NB4 (cell line): ENCODE data around the gene SLC25A38.

Experiments used
- DNase-seq: peaks from one replicate; pipeline ENCODE4 v3.0.0; 2010; ENCODE audit warnings: low read depth
- H3K4me3 ChIP-seq: one replicate; pipeline ENCODE4 v1.5.1; 2011; ENCODE audit warnings: mild to moderate bottlenecking, low read depth, low read length, moderate library complexity
- MYC ChIP-seq: IDR thresholded peaks from 2 replicates; pipeline ENCODE4 v1.6.1; 2011; ENCODE audit warnings: low read depth, low read length
- POLR2A ChIP-seq: IDR thresholded peaks from 2 replicates; pipeline ENCODE4 v1.6.1; 2011; ENCODE audit warnings: mild to moderate bottlenecking; ENCODE audit not compliant: insufficient read length; ENCODE audit errors: extremely low read depth
- TF ChIP-seq, protein P1 (sequence below): IDR thresholded peaks from one replicate; pipeline ENCODE4 v1.5.1; 2012; ENCODE audit warnings: low read depth, low read length
- TF ChIP-seq, protein P2 (sequence below): IDR thresholded peaks from 2 replicates; pipeline ENCODE4 v1.6.1; 2011; ENCODE audit warnings: low read depth, low read length

The SLC25A38 gene

DNA sequence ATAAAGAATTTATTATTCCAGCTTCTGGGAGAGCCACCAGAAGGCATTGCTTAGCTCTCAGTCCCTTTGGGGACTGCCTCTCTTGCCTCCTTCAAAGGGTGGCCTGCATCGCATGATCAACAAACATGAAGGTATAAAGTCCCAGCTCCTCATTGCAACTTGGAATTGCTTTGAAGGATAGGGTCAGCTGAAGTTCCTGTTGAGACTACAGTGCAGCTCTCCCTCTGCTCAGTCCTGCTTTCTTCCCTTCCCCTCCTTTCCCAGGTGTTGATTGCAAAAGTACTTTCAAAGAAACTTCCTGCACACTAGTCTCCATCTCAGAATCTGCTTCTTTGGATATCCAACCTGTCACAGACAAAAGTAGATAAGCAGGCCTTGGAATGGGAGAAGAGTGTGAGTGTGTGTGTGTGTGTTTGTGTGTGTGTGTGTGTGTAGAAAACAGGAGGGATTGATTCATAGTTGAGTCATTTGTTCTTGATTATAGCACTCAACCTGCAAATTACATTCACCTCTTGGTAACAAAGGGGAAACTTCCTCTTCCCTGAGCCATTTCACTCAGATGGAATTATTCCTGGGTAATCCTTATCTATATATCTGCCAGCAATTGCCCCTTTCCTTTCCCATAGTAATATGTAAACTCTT lies 40.0 kb upstream of the SLC25A38 start:
- H3K4me3 ChIP-seq: no peak overlapping the region

DNA sequence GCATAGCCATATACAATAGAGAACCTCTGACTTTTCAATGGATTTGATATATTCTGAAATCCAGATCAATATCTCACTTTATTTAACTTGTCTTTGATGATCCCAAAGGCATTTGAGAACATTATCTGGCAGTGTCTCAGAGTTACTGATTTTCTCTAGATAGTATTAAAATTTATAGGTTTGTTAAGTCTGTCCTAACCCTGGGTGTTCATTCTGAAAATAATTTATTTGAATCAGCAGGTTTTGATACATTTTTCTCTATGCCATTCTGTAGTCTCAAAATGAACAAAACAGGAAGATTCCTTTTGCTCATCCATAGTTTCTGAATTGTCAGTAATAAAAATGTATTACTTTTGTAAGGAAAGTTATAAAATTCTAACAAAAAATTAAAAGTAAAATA lies 39.4 kb upstream of the SLC25A38 start:
- no peak for DNase-seq
- TF ChIP-seq, protein P1, sequence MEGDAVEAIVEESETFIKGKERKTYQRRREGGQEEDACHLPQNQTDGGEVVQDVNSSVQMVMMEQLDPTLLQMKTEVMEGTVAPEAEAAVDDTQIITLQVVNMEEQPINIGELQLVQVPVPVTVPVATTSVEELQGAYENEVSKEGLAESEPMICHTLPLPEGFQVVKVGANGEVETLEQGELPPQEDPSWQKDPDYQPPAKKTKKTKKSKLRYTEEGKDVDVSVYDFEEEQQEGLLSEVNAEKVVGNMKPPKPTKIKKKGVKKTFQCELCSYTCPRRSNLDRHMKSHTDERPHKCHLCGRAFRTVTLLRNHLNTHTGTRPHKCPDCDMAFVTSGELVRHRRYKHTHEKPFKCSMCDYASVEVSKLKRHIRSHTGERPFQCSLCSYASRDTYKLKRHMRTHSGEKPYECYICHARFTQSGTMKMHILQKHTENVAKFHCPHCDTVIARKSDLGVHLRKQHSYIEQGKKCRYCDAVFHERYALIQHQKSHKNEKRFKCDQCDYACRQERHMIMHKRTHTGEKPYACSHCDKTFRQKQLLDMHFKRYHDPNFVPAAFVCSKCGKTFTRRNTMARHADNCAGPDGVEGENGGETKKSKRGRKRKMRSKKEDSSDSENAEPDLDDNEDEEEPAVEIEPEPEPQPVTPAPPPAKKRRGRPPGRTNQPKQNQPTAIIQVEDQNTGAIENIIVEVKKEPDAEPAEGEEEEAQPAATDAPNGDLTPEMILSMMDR: no peak
- TF ChIP-seq POLR2A: no peak
- TF ChIP-seq, protein P2, sequence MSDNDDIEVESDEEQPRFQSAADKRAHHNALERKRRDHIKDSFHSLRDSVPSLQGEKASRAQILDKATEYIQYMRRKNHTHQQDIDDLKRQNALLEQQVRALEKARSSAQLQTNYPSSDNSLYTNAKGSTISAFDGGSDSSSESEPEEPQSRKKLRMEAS: no peak
- TF ChIP-seq MYC: no peak
- H3K4me3 ChIP-seq: no peak overlapping the region

More for the DNA sequence above, 40.0 kb upstream of the SLC25A38 start:
- TF ChIP-seq, protein P1: no peak
- no peak for TF ChIP-seq MYC
- TF ChIP-seq, protein P2: no peak
- no peak for TF ChIP-seq POLR2A
- no peak for DNase-seq

DNA sequence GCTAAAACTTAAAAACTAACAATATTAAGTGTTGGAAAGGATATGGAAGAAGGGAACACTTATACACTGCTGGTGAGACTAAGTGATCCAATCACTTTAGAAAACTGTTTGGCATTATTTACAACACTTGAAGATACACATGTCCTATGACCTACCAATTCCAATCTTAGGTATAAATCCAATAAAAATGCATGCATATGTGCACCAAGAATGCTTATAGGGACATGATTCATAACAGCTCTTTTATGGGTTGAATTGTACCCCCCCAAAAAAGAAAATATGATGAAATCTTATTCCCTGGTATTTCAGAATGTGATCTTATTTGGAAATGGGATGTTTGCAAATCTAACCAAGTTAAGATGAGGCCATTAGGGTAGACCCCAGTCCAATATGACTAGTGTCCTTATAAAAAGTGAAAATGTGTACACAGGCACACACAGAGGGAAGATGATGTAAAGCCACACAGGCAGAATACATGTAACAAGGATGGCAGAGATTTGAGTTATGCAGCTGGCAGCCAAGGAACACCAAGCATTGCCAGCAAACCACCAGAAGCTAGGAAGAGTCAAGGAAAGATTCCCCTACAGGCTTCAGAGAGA lies 38.3 kb upstream of the SLC25A38 start:
- H3K4me3 ChIP-seq: no peak overlapping the region
- DNase-seq: no peak
- TF ChIP-seq, protein P1: no peak
- no peak for TF ChIP-seq MYC
- TF ChIP-seq, protein P2: no peak
- no peak for TF ChIP-seq POLR2A

DNA sequence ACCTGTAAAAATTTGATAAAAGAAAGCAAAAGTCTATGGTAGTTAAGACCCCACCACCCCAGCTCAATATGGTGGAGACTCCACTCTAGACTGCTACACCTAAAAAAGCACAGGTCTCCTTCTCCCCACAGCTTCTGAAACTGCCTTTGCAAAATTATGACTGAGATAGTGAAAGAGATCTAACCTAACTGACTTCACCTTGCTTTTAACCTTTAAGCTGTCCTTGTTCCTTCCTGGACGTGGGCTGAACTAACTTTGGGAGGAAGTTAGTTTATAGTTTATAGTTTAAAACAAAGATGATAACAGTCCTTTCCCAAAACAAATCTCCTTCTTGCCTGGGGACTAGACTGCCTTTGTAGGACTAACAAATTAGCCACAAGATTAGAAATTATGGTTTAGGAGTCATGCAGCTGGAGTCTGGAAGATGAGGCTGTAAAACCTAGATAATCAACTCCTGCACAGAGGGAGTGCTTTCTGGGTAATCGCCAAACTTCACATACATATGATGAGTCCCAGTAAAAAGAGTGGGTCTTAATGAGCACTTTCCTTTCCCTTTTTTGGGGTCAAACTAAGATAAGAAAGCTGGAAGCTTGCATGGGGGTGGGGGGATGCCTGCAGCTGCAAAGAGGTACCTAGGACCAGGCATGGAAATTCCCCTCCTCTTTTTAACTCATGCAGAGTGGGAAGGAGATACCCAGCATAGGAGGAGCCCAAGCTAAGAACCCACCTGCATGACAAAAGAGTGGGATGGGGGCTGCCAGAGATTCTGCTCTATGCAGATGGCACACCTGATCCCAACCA lies 36.2 kb upstream of the SLC25A38 start:
- TF ChIP-seq, protein P1: no peak
- TF ChIP-seq POLR2A (no peak), MYC (no peak)
- TF ChIP-seq, protein P2: no peak
- H3K4me3 ChIP-seq: no peak overlapping the region
- DNase-seq: no peak

DNA sequence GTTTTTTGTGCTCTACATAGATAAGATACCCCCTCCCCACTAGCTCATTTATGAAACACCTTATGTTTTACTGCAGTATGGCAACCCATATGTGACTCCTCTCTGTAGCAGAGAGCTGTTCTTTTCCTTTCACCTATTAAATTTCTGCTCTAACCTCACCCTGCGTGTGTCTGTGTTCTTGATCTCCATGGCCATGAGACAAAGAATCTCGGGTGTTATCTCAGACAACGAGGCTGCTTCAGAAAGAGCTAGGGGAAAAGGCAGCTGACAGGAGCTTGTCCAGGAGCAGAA lies 35.6 kb upstream of the SLC25A38 start:
- no peak overlapping the region for H3K4me3 ChIP-seq
- TF ChIP-seq POLR2A (no peak), MYC (no peak)
- TF ChIP-seq, protein P1: no peak
- TF ChIP-seq, protein P2: no peak
- DNase-seq: no peak
